Left ventricle myocardium inferior (tissue), 1 donor: ENCODE data around the gene SHISAL2A. TPM values are rescaled to one million over a fixed set of nuclear protein-coding genes. Genes with fewer than 3 reads are reported as not detected.

Experiments used
- DNase-seq: peaks from one replicate; pipeline ENCODE4 v3.0.0-alpha.2; 2020
- H3K27ac ChIP-seq: fragments of 200-600 bp; replicated peaks from 2 replicates; pipeline ENCODE4 v1.8.0; 2021
- H3K27me3 ChIP-seq: fragments of 200-600 bp; 2 replicates; pipeline ENCODE4 v1.8.0; 2021; ENCODE audit warnings: low read depth
- H3K36me3 ChIP-seq: fragments of 200-600 bp; 2 replicates; pipeline ENCODE4 v1.8.0; 2021
- H3K4me1 ChIP-seq: fragments of 200-600 bp; 2 replicates; pipeline ENCODE4 v1.8.0; 2021
- H3K4me3 ChIP-seq: fragments of 200-600 bp; 2 replicates; pipeline ENCODE4 v1.8.0; 2021; ENCODE audit warnings: mild to moderate bottlenecking, moderate library complexity
- H3K9me3 ChIP-seq: fragments of 200-600 bp; replicated peaks from 2 replicates; pipeline ENCODE4 v1.8.0; 2021
- CTCF ChIP-seq: fragments of 200-600 bp; IDR thresholded peaks from 2 replicates; pipeline ENCODE4 v1.8.0; 2021; ENCODE audit warnings: antibody characterized with exemption, mild to moderate bottlenecking, borderline replicate concordance
- intact Hi-C: fragments of 100-400 bp; cut with micrococcal nuclease; formaldehyde crosslinking; loops from one replicate; pipeline ENCODE4 v1.11.0; 2022
- total RNA-seq: library from RNA; stranded (reverse); fragmentation: NEBNext Ultra II Directional; extraction: Animal tissue kit (Norgen Biotek cat#: 25700); gene quantifications from one replicate; pipeline ENCODE4 v1.2.1, GENCODE V29; 2021
- donor health status: DM: no; HTN: yes; CAD: no; lungs with severe emphysema.

Gene SHISAL2A
- total RNA-seq, 1 donor from 2014 or later = not detected

GRCh38 chr1:52621950-52622349 is 11.0 kb upstream of the SHISAL2A start:
- Histone ChIP-seq H3K4me1 (no peaks in the 10 kb centered on the region), H3K36me3 (peaks cover 16% of the 10 kb centered on the region), H3K9me3 (peaks cover 48% of the 10 kb centered on the region), H3K27ac (no peak overlapping the region), H3K4me3 (no peak overlapping the region), H3K27me3 (no peaks in the 10 kb centered on the region)
- intact Hi-C loops = no loop called here
- no peak for TF ChIP-seq CTCF
- DNase-seq = no peak

DNA sequence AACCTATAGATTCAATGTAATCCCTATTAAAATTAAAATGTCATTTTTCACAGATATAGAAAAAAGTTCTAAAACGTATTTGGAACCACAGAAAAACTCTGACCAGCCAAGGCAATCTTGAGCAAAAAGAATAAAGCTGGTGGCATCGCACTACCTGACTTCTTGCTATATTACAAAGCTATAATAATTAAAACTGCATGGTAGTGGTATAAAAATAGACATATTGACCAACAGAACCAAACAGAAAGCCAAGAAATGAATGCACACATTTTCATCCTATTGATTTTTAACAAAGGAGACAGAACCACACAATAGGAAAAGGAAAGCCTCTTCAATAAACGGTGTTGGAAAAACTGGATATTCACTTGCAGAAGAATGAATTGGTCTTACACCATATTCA is 9.2 kb upstream of the SHISAL2A start:
- Histone ChIP-seq H3K36me3 (peaks cover 16% of the 10 kb centered on the region), H3K9me3 (peaks cover 48% of the 10 kb centered on the region), H3K4me3 (no peak overlapping the region), H3K4me1 (no peaks in the 10 kb centered on the region), H3K27me3 (no peaks in the 10 kb centered on the region), H3K27ac (no peak overlapping the region)
- TF ChIP-seq CTCF = no peak
- no peak for DNase-seq
- intact Hi-C loops = no loop called here

GRCh38 chr1:52627028-52627427 is 5.9 kb upstream of the SHISAL2A start:
- H3K27me3 ChIP-seq = peaks cover 17% of the 10 kb centered on the region
- peaks cover 7% of the 10 kb centered on the region for H3K4me1 ChIP-seq
- DNase-seq = no peak
- intact Hi-C loops = no loop called here
- H3K9me3 ChIP-seq = peaks cover 29% of the 10 kb centered on the region
- peaks cover 9% of the 10 kb centered on the region for H3K36me3 ChIP-seq
- H3K27ac ChIP-seq = no peak overlapping the region
- no peak for TF ChIP-seq CTCF
- H3K4me3 ChIP-seq = no peak overlapping the region

DNA sequence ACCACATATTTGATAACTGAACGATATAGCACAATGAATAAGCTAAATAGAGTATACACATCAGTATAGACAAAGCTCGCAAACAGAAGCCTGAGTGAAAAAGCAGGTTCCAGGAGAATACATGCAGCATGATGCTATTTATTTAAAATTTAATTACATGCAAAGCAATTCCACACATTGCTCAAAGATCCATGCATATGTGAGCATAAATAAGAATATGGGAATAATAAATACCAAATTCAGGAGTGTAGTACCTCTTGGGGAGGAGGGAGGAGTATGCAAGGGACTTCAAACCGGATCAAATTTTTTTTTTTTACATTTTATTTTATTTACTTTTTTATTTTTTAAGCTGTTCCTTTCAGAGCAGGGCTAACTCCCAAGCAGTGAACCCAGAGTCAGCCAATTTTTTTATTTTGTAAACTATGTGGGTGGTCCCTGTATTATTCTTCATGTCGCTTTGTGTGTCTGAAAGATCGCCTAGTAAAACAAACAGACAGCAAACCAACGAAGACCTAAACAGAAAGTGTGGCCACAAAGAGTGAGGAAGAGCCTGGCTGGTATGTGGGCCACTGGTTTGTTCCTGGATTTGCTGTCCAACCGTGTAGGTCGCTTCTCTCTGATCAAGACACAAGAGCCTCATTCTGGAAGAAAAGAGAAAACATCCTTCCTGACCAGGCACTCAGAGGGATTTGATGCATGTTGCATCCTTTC is 4.2 kb upstream of the SHISAL2A start:
- H3K4me1 ChIP-seq = peaks cover 22% of the 10 kb centered on the region
- H3K9me3 ChIP-seq = peaks cover 12% of the 10 kb centered on the region
- H3K36me3 ChIP-seq = no peaks in the 10 kb centered on the region
- intact Hi-C loops = no loop called here
- H3K4me3 ChIP-seq = no peak overlapping the region
- peaks cover 35% of the 10 kb centered on the region for H3K27me3 ChIP-seq
- TF ChIP-seq CTCF = no peak
- no peak for DNase-seq
- no peak overlapping the region for H3K27ac ChIP-seq

- intact Hi-C loops = no loop called here
- no peak overlapping the region for H3K4me3 ChIP-seq
- DNase-seq = no peak
Observed at GRCh38 chr1:52629325-52629643, 3.7 kb upstream of the SHISAL2A start.

More at GRCh38 chr1:52629325-52629643, 3.7 kb upstream of the SHISAL2A start:
- Histone ChIP-seq H3K4me1 (peaks cover 22% of the 10 kb centered on the region), H3K27me3 (peaks cover 40% of the 10 kb centered on the region), H3K27ac (no peak overlapping the region), H3K36me3 (no peaks in the 10 kb centered on the region), H3K9me3 (peaks cover 7% of the 10 kb centered on the region)
- no peak for TF ChIP-seq CTCF
